Stimulated activated CD4-positive, alpha-beta T cell treated with anti-CD3 and anti-CD28 coated beads, Interleukin-15, amount 100 ng/mL, for 24 hours (primary cell): ENCODE data around the gene FBXW11.

ENCODE experiments used
- DNase-seq: peaks from one replicate; pipeline ENCODE4 v3.0.0-alpha.2; 2020

Gene FBXW11

DNA sequence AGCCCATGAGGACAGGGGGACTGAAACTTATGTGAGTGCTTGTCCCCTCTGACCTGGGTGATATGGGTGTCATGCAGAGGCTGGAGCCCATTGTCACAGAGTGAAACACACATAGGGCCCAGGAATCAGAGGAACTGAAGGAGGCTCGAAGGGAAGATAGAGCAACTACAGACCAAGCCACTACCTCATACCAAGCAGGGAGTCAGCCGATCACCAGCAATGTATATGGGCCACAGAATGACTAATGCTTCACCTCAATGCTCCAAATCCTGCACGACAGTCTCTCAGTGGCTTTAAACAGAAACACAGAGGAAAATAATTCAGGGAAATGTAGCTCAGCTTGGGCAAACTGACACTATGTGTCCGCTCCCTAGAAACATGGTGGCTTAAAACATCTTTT lies 8.9 kb upstream of the FBXW11 start:
- DNase-seq: no peak

DNA sequence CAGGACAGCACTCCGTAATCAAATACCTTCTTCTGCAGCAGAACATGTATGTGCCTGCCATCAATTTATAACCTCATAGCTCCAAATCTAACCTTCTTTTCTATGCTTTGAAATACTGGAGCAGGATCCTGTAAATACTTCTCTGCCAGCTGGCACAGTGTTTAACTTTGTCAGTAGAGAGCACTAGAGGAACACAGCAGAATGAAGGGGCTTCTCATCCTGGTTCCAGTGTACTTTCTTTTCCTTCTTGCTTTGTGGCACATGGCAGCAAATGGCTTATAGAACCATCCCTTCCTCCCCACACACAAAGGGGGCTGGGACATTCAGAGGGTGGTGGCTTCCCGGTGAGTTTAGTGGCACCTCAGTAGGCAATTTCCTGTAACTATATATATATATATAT lies 3.8 kb upstream of the FBXW11 start:
- no peak for DNase-seq

DNA sequence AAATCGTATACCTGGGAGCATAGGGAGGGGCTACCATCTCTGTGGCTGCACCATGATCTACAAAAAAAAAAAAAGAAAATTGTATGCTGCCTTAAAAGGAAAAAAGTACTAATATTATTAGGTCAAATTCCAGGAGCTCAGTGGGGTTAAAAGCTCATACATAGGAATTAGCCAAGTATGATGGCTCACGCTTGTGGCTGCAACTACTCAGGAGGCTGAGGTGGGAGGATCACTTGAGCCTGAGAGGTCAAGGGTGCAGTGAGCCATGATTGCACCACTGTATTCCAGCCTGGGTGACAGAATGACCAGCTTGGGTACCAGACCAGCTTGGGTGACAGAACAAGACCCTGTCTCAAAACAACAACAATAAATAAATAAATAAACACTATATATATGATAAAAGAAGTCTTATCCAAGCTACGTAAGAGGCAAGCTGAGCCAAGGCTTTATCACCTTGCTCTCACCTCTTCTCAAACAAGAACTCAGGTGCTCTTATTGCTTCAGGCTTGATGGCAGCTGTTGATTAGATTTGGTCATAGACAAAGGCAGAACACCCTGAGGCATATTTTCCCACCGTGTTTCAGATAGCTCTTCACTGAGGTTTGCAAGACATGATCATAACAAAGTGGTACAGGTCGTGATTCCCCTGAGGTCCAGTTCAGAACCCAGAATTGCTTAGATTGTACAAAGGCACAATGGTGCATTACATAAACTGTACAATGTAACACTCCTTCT lies 3.3 kb upstream of the FBXW11 start:
- no peak for DNase-seq

DNA sequence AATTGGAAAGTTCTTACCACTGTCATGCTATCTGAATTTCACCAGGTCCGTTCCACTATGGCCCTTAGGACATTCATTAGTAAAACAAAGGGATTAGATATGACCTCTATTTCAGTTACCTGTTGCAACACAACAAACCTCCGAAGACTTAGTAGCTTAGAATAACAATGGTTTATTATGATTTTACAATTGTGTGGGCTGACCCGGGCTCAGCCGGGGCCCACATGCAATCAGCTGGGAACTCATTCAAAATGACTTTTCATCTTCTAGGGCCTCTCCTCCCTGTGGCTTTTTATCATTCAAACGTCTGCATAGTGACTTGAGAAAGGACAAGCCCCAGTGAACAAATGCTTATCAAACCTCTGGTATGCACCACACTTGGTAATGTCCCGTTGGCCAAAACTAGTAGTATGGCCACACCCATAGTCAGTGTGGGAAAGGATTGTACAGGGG lies 2.3 kb upstream of the FBXW11 start:
- DNase-seq: no peak

DNA sequence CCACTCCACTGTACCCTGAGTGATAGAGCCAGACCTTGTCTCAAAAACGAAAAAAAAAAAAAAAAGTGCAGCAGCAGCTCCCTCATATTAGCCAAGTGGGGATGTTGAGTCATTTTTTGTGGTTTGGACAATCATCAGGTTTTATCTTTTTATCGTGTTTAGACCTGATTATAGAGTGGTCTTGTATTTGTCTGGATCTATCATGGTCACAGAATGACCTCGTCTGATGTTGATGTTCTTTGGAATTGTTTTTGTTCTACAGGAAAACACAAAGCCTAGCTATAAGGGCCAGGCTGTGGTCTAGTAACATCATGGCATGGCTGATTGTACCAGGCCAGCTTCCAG lies 1.6 kb upstream of the FBXW11 start:
- no peak for DNase-seq

DNA sequence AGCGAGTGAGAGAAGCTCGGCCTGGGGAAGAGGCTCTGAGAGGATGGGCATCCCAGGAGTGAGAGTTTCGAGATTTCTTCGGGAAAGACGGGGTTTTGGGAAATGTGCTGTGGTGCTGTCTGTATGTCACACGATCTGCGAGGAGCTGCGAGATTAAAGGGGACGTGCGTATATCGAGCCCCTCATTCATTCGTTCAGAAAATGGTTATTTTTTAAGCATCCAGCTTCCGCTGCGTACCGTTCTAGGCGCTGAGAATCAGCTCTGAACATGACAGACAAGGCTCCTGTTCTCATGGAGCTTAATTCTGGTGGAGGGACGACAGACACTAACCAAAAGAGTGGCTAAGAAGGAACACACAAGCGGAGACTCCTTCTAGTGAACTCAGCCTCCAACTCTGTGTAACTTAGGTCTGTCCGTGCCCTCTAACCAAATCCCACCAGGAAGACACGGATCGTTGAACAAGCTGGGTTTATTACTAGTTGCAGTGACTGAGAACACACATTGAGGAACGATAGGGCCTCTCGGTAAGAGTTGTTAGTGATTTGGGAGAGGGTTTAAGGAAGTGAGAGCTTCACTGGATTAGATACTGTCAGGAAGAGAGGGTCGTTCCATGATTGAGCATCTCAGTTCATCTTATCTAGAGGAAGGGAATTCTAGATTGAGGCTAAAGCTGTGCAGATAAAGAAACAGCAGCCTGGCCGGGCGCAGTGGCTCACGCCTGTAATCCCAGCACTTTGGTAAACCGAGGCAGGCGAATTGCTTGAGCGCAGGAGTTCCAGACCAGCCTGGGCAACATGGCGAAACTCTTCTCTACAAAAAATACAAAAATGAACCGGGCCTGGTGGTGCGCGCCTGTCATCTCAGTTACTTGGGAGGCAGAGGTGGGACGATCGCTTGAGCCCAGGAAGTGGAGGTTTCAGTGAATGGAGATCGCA lies 1.0 kb upstream of the FBXW11 start:
- peak; percentile 26 for DNase-seq

DNA sequence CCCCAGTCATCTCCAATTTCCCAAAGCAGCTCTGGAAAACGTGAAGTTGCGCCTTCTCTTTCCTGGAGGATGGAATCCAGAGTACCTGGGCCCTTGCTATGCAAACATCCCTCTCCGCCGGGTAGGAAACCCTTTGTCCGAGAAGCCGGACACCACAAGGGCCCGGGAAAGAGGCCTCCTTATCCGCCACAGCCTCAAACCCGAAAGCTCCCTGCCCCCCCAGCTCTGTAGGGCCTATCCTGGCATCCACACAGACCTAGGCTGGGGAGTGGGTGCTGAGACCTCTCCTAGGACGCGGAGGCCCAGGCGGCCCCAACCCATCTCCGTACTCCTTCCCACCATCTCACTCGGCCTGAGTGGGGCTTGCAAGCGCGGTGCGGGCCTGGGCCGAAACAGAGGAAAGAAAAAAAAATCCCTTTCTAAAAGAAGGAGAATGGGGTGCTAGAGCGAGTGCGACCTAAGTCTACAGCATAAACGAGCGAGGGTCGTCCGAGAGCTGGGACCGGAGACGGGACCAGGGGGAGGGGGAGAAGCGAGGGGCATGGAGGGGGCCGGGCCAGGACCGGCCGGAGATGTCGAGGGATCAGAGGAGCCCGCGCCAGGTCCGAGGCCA lies 624 bp downstream of the FBXW11 start:
- DNase-seq: peak; percentile 41

DNA sequence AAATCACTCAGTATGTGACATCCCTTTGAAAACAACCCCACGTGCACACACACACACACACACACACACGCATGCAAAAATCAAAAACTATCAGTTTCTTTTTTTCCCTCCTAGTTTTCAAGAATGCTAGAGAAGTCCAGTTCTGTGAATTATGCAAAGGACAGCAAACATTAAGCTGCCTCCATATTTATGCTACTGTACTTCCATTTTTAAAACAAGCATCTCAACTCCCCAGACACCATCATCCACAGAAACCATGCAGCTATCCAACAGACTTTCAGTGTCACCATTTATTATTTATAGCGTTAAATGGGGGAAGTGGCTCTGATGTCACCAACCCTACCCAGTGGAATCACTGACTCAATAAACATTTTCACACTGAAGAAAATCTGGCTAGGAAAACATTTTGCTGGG lies 1.6 kb downstream of the FBXW11 start:
- peak; percentile 46 for DNase-seq

DNA sequence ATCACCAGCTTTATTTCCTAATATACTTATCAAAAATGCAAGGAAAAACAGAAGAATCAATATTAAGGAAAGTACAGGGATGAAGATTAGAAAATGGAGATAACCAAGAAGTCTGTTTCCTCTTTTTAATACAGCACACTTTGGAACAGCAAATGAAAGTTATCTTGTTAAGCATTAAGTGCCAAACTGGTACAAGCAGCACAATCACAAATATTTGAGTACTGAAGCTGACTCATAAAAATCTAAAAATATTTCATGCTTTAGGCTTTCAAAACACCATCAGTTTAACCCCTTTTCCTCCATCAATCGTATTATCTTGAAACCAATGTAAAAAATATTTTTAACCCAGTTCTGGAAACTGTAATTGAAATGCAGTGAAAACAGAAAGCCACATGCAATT lies 2.7 kb downstream of the FBXW11 start:
- no peak for DNase-seq

DNA sequence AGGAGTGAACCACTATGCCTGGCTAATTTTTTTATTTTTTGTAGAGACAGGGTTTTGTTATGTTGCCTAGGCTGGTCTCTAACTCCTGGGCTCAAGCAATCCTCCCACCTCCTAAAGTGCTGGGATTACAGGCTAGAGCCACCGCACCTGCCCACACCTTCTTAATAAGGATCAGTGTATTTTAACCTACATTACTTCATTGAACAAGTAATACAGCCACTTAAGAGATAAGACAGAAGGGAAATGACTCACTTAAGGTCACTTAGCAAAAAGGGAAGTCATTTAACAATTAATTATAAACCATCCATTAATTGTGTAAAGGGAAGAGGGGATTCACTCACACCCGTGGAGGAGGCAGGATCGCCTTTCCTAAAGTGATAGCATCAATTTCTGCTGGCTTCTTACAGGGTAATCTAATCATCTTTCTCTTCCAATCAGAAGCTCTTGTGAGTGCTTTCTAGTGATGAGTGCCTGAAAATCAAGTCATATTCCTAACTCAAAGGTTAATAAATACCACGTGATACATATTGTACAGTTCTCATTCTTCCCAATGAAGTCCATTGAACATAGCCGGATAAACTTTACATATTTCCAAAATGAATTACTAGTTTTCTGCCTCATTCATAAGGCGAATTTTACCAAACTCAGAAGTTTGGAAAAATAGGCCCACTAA lies 3.5 kb downstream of the FBXW11 start:
- no peak for DNase-seq

DNA sequence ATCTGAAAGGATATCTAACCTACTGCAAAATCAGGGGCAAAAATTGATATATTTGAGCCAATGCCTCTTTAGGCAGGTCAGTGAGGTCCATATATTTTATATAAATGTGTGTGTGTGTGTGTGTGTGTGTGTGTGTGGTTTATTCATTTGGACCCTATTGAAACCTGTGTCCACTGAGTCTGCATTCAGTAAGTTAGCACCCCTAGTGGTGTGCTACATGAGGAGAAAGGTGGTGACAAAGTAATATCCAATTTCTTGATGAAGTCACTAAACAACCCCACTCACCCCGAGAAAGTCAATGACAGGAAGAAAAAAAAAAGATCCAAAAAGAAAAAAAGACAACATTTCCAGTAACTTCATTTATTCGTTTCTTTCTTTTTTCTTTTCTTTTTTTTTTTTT lies 4.1 kb downstream of the FBXW11 start:
- DNase-seq: no peak

DNA sequence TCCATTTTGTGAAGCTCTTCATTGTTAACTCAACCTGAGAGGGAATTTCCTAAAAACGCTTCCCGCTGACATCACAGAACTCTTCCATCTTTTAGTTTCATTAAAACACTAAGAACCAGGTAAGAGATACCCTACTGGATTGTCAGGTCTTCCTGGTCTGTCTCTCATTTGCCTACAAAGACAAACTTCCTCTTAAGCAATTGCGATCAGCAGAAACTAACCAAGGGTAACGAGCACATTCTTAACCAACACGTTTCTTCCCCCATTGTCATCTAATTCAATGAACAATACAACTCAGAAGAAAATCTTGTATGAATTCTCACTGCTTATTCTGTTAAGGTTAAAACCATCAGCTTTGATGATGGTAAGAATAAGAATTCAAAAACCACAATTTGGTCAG lies 6.6 kb downstream of the FBXW11 start:
- DNase-seq: no peak

DNA sequence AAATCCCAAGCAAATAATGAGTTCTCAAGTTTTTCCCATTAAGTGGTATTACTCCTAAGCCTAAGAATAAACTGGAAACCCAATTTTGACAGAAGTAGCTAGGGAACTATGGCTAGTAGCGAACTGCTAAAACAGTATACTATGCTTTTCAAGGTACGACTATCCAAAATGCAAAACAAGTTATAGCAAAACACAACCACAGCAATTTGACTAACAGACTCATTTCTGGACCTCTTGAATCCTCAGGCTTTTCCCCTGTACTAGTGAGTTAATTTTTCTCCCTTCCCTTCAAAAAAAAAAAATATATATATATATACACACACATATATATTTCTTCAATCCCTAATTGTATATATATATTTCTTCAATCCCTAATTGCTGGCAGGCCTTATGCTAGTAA lies 7.3 kb downstream of the FBXW11 start:
- DNase-seq: no peak

DNA sequence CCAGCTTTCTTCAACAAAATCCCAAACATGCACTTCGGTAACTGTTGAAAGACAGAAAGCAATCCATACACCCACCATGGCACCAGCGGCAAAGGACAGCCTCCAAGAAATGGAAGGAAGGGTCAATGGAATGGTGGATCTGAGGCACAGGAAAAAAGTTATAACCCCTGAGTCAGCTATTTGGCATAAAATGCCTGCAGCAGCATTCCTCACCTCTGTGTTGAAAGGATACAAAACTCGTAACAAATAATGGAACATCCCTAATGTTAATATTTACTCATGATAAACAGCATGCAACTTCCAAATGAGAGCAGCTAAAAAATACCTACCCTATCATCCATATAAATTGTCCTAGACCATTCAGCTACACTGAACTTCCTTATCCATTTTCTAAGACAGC lies 9.4 kb downstream of the FBXW11 start:
- DNase-seq: no peak

DNA sequence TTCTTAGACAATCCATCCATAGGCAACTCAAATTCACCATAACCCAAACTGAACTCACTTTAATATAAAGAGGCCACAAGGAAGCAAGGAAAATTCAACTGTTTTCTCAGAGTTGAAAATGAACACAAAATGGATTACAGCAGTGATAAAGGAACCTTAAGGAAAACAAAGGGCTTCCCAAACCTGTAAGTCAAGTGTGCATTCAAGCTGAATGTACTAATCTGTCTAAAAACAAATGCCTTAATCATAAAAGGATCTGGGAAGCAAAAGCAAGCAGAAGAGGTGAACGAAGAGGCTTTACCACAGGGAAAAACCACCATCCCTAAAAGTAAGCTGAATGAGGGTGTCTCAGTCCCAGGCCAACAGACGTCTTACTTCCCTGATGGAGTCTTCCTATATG lies 13.6 kb downstream of the FBXW11 start:
- no peak for DNase-seq

DNA sequence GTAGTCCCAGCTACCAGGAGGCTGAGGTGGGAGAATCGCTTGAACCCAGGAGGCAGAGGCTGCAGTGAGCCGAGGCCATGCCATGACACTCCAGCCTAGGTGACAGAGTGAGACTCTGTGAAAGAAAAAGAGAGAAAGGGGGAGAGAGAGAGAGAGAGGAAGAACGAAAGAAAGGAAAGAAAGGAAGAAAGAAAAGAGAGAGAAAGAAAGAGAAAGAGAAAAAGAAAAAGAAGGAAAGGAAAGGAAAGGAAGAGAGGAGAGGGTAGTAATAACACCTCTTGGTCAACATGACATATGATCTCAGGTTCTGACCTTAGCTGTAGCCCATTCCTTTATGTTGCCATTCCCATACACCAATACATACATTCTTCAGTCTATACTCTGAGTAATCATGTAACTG lies 14.1 kb downstream of the FBXW11 start:
- no peak for DNase-seq

DNA sequence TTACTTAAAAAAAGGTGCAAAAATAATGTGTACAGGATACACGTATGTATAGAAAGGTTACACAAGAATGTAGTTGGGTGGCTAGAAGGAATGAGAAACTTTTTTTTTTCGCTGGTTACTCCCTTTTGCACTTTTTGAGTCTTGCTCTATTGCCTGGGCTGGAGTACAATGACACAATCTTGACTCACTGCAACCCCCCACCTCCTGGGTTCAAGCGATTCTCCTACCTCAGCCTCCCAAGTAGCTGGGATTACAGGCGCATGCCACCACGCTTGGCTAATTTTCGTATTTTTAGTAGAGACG lies 15.8 kb downstream of the FBXW11 start:
- DNase-seq: no peak

DNA sequence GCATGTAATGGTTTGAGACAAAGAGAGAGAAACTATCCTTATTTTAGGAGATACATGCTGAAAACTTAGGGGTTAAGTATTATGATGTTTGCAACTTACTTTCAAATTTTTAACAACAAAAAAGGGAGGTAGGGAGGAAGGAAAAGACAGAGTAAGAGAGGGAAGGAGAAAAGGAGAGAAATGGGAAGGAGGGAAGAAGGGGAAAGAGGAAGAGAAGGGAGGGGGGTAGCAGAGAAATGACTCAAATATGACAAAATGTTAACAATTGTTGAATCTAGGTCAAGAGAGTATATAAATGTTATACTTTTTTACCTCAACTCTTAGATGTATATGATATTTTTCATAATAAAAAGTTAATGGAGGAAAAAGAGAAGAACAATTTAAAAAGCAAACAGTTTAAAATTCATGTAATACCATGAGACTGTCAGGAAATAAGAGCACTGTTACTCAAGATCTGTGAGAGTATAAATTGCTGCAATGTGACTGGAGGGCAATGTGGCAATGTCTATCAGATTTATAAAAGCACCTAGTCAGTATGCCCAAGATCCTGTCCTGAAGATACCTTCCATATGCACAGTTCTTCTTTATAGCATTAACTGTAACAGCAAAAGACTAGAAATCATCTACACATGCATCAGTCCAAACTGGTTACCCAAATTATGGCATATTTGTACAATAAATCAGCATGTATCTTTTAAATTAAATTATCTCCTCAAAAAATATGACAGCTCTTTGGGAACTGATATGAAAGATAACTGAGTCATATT lies 16.3 kb downstream of the FBXW11 start:
- no peak for DNase-seq

DNA sequence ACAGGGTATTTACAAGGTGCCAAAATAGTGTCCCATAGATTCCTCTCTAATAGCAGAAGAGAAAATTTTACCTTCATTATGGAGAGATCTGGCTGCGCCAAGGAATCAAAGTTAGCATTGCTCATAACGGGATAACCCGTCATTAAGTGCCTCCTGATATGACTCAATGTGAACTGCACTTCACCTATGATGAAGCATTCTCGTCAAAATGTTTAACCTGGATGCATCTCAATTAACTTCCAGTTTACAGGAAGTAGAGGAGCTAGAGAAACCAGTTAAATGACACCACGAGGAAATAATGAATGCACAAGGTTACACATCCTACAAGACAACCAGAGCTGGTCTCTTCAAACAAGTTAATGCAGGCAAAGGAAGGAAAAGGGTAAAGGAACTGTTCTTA lies 17.2 kb downstream of the FBXW11 start:
- DNase-seq: peak; percentile 31

DNA sequence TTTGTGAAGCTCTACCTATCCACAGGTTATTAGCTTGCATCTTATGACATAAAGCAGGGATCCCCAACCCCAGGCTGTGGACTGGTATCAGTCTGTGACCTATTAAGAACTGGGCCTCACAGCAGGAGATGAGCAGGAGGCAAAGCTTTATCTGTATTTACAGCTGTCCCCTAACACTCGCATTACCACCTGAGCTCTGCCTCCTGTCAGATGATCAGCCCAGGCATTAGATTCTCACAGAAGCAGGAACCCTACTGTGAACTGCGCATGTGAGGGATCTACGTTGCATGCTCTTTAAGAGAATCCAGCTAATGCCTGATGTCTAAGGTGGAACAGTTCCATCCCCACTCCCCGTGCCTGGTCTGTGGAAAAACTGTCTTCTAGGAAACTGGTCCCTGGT lies 19.7 kb downstream of the FBXW11 start:
- DNase-seq: no peak

DNA sequence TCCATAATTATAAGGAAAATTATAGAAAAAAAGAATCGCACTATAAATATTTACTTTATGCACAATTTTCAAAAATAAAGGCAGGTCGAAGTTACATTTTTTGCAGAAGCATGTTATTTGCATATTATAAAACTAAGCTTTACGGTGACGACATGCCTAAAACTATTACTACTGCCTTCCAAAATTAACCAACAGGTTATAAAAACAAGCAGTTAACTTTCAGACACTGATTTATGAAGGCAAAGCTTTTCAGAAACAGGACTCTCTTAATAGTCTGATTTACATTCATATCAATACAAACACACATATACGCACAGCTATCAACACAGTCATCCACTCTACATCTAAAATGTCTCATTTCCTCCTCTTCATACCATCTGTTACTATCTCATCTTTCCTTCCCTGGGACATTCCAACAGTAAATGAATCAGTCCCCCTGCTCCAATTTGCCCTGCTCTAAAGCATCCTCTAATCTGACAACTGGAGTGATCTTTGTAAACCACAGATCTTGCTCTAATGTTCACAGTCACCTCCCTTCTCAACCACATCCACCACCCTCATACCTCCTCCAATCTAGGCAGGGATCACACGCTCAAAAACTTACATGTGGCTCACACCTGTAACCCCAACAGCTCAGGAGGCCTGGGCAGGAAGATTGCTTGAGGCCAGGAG lies 21.6 kb downstream of the FBXW11 start:
- DNase-seq: peak; percentile 49

DNA sequence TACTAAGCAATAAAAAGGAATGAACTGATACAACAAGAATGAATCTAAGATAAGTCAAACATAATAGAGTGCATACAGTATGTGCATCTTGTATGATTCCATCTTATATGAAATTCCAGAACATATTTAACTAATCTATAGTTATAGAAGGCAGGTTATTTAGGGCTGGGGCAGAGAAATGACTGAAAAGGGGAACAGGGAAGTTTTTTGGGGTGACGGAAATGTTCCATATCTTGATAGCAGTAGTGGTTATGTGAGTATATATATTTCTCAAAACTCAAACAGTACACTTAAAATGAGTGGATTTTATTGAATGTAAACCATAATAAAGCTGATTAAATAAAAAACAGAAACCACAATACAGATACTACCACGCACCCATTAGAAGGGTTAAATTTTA lies 24.6 kb downstream of the FBXW11 start:
- DNase-seq: no peak
